ENCODE measurements around the gene ACP4.

DNA sequence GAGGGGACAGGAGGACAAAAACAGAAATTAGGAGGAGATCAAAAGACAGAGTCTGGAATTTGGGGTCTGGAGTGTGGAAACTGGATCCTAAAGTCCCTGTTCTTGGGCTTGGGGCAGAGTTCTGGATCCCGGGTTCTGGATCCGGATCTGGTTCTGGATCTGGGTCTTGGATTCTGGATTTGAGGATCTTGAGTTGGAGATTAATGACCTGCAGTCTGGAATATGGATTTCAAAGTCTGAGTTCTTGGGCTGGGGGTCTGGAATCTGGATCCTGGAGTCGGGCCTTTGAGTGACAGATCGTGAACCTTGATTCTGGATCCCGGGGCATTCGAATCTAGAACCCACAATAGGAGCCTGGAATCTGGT, 43.6 kb downstream of the ACP4 start:
- no peak for TF ChIP-seq EZH2 (IDR thresholded peaks at IDR 0.05; ENCODE audit: low read depth, unreplicated experiment)
- TF ChIP-seq, protein P1, sequence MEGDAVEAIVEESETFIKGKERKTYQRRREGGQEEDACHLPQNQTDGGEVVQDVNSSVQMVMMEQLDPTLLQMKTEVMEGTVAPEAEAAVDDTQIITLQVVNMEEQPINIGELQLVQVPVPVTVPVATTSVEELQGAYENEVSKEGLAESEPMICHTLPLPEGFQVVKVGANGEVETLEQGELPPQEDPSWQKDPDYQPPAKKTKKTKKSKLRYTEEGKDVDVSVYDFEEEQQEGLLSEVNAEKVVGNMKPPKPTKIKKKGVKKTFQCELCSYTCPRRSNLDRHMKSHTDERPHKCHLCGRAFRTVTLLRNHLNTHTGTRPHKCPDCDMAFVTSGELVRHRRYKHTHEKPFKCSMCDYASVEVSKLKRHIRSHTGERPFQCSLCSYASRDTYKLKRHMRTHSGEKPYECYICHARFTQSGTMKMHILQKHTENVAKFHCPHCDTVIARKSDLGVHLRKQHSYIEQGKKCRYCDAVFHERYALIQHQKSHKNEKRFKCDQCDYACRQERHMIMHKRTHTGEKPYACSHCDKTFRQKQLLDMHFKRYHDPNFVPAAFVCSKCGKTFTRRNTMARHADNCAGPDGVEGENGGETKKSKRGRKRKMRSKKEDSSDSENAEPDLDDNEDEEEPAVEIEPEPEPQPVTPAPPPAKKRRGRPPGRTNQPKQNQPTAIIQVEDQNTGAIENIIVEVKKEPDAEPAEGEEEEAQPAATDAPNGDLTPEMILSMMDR (conservative IDR thresholded peaks at IDR 0.05; ENCODE audit: low read depth in 2 of 2): no peak
- TF ChIP-seq CREB1 (CRISPR knock-in tag; IDR thresholded peaks at IDR 0.05; ENCODE audit: low read depth): no peak
- TF ChIP-seq POLR2AphosphoS5 (IDR thresholded peaks at IDR 0.05; ENCODE audit: low read depth): no peak
- TF ChIP-seq EZH2phosphoT487 (IDR thresholded peaks at IDR 0.05; ENCODE audit: unreplicated experiment): no peak
- TF ChIP-seq NANOG (IDR thresholded peaks at IDR 0.05; ENCODE audit: borderline replicate concordance): no peak
- no peak for TF ChIP-seq ZNF331 (CRISPR knock-in tag; IDR thresholded peaks at IDR 0.05; ENCODE audit: low read depth)

Data from GM23338 (cell line).